SU-DHL-6 (cell line): ENCODE results near the gene AP2M1.

Experiments used
- CTCF ChIP-seq: fragments of 200-600 bp; sonication (generic); IDR thresholded peaks from one replicate; pipeline ENCODE4 v1.5.1; 2017; ENCODE audit warnings: antibody characterized with exemption, mild to moderate bottlenecking, low read length, moderate library complexity; ENCODE audit not compliant: insufficient read depth, poor library complexity, severe bottlenecking
- EZH2phosphoT487 ChIP-seq: fragments of 200-600 bp; sonication (generic), shearing (Covaris generic); conservative IDR thresholded peaks from 2 replicates; pipeline ENCODE4 v1.6.1; 2018; ENCODE audit warnings: mild to moderate bottlenecking, antibody characterized with exemption, low read length, moderate library complexity, mixed read lengths

GRCh38 chr3:184228376-184229137 is 53.9 kb downstream of the AP2M1 start:
- no peak for TF ChIP-seq CTCF
- TF ChIP-seq EZH2phosphoT487: no peak
